Hindlimb muscle (tissue), 1 donor: ENCODE measurements around the gene LECT2. TPM values are rescaled to one million over a fixed set of nuclear protein-coding genes. Genes with fewer than 3 reads are reported as not detected.

ENCODE experiments used
- DNase-seq: peaks from one replicate; pipeline ENCODE4 v3.0.0-alpha.2; 2013
- polyA plus RNA-seq: library from polyadenylated mRNA; unstranded; fragments of 120-200 nt; gene quantifications from one replicate; pipeline ENCODE4 v1.2.1, GENCODE V29; 2013; ENCODE audit not compliant: insufficient read length

Gene LECT2
- not detected for polyA plus RNA-seq

DNA sequence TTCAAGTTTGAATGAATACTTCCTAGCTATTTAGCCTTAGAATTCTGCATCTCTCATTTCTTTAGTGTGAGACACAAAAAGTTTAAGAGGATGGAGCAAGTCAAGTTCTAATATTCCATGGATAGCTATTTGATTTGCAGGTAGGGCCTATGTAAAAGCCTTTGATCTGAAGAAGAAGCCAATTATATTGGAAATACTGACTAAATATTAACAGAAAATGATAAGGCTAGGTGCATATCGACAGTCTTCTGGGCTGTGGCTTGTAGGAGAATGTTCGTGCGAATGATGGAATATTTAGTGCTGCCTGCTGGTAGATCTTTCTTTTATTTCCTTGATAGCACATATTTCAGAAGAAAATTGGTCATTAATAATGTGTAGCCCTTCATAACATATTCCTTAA is at the start of gene LECT2:
Gene LECT2 (minus strand): TSS at position 85 of the 400 bp plus-strand sequence. CDS start 150 bp downstream, outside the sequence.
- no peak for DNase-seq

DNA sequence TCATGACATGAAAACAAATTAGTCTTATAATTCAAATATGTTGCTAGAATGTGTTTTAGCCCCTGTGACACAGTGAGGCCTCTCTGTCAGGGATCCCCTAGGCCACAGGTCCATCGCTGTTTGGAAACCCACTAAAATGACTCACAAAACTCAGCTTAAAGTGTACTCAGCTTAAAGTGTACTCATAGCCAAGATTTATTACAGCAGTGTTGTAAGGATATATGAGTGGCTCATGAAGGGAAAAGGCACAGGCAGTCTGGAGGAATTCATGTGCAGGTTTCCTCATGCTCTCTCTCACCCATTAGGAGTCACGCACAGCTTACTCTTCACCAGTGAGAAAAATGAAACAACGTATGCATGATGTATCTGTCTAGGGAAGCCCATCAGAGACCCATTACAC is 49.7 kb upstream of the LECT2 start:
- DNase-seq, result no peak

DNA sequence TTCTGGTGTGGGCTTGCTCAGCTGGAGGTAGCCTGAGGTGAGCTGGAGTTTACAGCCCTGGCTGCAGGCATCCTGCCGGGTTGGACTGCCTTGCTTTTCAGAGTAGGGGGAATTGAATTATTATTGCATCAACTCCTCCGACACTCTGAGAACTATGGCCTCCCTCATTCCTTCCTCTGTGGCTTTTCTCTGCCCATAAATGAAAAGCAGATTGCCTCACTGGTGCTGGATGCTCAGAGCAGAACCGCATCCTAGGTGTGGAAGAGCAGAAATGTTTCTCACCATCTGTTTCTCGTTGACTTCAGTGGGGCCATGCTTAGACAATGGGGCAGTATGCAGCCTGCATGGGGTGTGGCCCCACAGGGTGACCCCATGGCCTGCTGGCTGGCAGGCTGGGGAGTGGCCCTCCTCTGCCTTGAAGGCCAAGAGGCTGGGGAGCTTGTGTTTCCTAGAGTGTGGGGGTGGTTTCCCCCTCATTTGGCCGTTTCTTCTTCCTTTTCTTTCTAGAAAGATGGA is 46.7 kb upstream of the LECT2 start:
- DNase-seq, result no peak

DNA sequence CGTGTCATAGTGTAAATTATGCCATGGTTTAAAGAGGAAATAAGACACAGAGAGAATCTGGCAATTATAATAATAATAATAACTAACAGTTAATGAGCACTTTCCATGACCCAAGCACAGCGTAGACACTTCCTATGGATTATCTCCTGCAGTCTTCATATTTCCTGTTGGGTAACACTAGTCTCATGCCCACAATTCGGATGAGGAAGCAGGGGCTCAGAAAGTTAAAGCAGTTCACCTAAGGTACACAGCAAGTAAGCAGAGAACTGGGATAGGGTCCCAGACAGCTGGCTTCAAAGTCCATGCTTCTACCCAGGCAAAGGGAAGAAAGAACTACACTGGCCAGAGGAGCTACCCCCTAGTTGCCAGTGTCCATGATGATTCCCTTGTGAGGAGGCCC is 46.1 kb upstream of the LECT2 start:
- DNase-seq, result no peak

DNA sequence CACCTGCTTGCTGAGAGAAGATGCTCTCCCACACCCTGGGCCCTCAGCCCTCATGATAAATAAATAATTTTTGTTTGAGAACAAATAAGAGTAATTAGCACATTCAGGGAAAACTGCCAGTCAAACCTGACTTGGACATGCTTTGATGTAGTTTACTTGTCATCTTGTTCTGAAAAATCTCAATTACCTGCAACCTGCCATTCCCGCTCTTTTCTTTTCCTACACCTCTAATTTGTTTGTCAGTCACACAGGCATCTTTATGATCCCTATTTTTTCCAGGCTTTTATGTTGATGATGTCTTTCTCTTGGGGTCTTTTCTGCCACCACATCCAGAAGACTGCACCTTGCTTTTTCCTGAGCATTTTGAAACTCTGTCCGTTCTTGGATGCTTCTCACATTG is 45.4 kb upstream of the LECT2 start:
- no peak for DNase-seq

DNA sequence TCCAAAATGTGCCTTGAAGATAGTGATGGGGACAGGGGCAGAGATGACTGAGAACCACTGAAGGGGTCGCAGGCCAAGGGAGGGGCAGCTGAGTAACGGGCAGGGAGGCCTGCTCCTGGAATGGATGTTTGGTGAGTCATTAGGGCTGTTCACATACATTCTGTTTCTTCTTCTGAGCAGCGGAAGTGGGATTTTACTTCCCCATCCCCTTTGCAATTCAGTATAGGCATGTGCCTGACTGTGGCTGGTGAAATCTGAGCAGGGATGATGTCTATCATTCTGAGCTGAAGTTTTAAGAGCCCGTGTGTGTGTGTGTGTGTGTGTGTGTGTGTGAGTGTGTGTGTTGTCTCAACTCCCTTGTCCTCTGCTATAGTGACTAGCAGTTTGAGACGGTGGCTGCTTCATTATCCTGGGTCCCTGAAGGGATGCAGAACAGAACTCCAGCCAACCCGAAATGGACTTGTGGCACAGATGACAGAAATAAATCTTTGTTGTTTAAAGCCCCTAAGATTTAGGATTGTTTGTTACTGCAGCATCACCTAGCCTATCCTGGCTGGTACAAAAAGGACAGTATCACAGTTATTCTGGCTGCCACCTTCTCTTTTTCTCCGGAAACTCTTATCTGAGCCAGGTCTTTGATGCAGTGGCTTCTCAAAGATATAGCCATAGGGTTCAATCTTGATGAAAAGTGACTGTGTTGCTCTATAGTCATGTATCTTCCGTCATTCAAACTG is 44.8 kb upstream of the LECT2 start:
- DNase-seq, result no peak

DNA sequence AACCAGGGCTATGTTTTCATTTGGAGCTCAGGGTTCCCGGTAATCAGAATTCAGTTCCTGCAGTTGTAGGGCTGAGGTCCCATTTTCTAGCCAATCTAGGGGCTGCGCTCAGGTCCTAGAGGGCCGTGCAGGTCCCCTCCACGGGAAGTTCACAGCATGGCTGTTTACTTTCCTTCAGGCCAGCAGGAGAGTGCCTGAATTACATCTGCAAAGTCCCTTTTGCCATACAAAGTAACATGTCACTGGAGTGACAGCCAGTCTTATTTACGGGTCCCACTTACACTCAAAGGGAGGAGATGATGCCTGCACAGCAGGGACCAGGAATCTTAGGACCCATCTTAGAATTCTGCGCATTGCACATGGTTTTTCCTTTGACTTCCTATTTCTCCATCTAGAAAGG is 44.1 kb upstream of the LECT2 start:
- DNase-seq, result no peak

DNA sequence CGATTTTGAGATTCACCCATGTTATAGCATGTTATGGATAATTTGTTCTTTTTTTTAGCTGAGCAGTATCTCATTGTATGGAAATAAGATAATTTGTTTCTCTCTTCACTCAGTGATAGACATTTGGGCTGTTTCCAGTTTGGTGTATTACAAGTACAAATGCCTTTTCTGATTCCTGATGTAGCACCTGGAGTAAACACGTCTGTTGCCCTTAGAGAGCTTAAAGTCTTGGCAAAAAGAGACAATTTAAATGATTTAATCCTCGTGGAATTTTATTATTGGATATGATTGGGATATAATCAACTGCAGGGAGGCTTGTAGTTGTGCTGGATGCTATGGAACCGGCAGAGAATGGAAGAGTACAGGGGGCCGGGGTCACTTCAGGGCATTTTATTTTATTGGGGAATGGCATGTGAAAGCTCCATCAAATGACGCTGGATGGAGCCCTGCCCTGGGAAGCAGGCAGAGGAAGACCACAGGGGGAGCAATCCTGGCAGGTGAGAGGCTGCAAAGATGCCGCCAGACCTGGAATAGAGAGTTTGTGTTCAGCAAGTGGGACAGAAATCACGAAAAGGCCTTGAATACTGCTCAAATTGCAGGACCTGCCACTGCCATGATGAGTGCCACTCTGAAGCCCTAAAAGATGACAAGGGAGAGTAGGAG is 43.0 kb upstream of the LECT2 start:
- DNase-seq, result no peak

DNA sequence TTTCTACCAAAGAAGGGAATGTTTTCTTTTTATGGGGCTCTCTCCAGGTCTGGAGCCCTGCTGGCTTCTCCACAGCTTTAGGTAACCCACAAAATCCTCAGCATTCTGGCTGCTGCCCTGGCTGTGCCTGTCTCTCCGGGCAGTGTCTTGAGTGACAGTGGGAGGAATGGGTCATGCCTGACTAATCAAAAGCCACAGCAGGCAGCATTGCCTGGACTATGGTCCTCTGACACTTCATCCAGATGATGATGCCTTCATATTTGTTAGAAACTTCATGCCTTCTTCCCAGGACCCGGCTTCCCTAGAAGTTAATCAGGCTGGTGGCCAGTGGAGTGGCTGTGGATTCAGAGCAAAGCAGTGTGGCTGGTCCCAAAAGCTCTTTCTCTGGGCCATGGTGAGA is 41.8 kb upstream of the LECT2 start:
- DNase-seq, result no peak

DNA sequence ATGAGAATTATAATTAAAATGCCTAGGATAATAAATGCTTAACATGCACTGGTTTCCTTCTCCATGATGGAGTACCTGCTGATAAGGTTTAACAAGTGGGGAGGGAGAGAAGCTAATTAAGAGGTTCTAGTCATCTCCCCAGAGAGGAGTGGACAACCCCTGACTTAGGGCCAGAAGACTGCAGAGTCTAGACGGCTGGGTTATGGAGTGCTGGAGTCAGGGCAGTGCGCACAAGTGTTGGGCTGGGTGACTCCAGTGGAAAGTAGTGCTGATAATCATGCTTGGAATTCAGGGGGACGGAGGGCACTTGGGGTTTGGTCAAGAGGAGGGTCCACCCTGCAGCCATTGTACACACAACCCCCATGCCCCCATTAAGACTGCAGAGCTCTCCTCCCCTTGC is 41.2 kb upstream of the LECT2 start:
- no peak for DNase-seq

DNA sequence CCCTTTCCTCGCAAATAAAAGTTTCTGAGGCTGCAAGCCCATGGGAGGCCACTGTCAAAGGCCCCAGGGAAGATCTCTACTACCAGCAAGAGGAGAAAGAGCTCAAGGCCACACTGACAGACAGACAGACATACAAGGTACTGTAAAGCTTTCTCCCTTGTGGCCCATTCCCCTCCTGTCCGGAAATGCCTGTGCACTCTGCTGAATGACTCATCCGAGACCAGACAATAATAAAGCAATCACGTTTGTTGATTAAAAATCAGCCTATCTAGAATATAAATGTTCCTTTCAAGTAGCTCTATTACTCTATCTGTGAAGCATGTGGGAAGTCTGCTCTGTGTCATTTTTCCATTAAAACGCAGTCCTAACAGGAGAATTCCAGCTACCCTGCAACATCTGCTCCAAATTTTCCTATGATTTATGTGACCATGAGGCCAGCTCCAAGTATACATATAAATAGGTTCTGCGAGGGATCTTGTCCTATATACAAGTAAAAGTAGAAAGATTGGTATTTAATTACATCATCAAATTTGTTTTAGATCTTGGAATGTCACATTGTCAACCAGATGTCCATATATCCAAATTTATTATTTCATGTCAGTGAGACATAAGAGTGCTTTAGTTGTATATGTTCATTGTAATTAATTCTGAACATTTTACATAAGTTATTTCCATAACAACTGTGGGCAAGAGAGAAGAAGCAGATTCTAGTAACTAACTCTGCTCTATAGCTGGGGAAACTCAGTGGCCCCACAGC is 39.3 kb upstream of the LECT2 start:
- DNase-seq, result peak; percentile 78

DNA sequence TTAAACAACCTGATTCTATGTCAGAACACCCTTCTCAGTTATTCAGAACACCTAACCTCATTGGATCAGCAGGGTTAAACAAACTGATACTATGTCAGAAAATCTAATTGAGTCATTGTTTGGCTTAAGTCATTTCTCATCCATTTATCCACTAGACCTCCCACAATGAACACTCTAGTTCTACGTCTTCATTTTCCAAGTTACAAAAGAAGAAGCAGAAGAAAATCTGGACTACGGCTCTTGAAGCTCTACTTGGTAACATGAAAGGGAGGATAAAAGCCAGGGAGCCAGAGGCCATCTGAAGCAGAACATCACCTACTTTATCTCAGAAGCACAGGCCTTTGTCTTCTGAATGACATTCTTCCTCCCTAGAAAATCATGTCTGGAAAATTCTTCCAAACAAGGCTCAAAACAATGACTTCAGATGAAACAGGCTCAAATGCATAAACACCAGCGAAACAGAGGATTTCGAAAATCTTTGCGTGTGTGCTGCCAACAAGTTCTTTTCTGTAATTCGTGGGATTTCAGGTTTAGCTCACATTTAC is 38.6 kb upstream of the LECT2 start:
- no peak for DNase-seq

DNA sequence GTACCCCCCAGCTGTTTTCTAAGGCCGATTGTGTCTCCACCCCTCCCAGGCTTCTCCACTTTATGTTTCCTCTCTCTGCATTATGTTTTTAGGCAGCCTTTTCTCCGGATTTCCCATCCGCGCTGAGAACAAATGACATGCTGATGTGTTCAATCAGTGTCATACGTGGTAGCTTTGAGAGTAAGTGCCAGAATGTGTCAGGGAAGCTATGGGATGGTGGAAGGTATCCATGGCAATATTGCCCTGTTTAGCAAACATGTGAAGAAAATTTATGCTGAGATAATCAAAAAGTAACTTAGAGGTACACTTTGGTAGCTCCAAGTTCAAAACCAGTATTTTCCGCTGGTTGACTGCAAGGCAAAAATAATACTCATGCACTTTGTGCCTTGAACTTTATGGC is 36.6 kb upstream of the LECT2 start:
- no peak for DNase-seq

DNA sequence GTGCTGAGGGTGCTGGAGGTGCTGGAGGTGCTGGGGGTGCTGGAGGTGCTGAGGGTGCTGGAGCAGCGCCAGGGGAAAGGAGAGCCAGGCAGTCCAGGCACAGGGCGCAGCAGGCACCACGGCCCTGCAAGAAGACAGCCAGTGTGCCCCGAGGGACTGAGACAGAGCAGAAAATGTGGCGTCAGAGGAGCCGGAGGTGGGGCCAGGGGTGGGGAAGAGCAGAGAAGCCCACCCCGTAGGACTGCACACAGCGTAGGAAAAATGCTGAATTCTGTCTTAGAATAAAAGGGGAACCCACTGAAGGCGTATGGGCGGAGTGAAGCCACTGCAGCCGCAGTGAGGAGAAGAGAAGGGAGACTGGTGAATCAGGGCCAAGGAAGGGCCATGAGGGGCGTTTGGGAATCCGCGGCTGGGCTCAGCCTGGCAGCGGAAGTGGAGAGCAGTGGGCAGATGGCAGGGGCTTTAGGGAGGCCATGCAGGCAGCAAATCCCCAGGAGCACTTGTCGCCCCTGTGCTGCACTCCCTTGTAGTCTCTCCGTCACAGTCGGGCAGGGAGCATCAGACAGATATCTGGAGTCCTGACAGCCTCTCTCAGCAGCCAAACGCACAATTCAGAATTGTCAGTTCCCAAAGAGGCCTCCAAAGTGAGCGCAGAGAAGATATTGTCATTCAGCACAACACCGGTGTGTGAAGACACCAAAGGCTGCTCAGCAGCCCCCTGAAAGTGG is 35.9 kb upstream of the LECT2 start:
- no peak for DNase-seq

DNA sequence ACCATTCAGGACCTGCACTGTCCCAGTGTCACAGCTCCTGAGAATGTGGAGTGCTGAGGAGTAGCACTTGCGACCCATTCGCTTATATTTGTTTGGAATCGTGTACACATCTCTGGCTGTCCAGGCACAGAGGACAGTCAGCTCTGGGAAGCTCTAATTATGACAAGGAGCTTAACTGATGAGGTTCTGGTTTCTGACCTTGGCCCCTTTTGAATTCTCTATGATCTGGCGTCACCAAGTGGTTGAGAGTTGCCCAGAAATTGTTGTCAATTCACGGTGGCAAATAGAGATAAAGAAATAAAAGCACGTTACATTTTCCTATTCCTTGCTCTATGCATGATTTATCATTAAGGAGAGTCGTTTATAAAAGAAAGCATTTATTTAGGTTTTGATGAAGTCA is 34.9 kb upstream of the LECT2 start:
- no peak for DNase-seq

DNA sequence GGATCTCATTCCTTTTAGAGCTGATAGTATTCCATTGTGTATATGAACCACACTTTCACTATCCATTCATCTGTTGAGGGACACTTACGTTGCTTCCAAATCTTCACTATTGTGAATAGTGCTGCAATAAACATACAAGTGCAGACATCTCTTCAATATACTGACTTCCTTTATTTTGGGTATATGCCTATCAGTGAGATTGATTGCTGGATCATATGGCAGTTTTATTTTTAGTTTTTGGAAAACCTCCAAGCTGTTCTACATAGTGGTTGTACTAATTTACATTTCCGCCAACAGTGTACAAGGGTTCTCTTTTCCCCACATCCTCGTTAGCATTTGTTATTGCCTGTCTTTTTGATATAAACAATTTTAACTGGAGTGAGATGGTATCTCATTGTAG is 33.8 kb upstream of the LECT2 start:
- DNase-seq, result no peak

DNA sequence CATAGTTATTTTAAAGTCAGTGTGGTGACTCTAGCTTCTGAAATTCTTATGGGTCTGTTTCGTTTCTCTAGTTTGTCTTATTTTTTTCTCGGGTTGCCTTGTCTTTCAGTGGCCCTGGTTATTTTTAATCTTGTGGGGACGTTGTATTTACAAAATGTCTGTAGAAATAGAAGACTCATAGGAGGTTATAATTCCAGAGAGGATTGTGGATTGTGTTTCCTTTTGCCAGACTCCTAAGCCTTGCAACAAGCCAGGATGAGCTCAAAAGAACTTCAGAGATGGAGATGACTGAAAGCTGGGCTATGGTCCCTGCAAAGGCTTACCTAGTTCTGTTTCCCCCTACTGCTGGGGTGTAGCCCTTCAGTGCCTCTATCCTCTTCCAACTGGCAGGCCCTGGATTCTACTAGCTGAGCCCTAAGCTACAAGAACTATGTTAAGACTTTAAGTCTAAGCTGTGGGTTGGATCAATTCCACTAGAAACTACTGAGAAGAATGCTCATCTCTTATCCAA is 32.2 kb upstream of the LECT2 start:
- DNase-seq, result no peak

DNA sequence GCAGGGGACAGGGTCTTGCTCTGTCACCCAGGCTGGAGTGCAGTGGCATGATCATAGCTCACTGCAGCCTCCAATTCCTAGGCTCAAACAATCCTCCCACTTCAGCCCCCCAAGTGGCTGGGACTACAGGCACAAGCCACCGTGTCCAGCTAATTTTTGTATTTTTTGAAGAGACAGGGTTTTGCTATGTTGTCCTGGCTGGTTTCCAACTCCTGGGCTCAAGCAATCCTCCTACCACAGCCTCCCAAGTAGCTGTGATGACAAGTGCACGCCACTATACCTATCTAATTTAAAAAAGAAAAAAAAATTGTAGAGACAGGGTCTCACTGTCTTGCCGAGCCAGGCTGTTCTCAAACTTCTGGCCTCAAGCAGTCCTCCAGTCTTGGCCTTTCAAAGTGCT is 31.6 kb upstream of the LECT2 start:
- DNase-seq, result no peak

DNA sequence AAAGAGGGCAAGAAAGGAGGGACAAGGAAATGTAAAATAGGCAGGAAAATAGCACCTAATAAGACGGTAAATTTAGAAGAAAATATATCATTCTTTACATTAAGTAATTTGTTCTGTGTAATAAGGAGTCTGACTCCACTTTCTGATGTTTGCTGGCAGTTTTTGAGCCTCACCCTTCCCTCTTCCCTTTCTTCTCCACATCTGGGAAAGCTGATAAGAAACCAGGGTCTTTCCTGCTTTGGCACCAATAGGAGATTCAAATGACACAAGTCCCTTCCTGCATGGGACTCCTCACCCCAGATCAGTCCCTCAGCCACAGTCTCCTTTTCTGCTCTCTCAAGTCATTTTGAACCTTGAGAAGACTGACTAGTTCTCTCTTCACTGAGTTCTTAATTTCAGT is 31.2 kb upstream of the LECT2 start:
- no peak for DNase-seq

DNA sequence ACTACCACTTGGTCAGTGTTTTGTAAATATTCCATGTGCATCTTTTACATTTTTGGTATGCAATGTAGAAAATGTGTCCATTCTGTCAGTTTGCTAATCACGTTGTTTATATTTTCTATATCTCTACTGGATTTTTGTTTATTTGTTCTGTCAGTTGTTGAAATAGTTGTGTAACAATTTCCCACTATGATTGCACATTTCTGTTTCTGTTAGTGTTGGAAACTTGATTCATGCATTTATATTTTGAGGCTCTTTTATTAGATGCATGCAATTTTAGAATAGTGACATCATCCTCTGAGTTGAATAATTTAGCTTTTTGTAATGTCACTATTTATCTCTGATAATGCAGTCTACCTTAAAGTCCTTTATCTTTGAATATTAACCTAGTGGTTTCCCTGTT is 25.8 kb upstream of the LECT2 start:
- no peak for DNase-seq

DNA sequence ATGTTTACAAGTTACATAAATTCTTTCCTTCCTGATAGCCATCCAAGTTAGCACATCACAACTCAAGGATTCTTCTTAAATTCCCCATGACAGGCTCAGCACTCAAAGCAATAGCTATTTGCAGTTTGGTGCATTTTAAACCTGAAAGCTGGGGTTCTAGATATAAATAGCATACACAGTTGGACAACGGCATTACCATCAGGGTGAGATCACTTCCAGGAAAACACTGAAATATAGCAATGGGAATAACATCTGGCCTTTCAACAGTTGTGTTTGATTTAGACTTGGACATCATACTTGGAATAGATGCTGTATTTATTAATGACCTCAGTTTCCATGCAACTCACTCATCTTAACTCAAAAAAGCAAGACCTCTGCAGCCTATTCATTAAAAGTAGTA is 24.7 kb upstream of the LECT2 start:
- DNase-seq, result peak; percentile 90

DNA sequence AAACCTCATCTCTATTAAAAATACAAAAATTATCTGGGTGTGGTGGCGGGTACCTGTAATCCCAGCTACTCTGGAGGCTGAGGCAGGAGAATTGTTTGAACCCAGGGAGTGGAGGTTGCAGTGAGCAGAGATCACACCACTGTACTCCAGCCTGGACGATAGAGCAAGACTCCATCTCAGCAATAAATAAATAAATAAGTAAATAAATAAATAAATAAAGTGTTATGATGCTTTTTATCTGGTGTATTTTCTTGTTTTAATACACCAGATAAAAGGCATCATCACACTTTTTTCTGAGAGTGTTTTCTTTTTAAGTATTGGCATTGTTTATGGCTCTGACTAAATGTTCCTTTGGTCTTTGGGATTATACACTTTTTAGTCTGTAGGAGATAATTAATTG is 24.2 kb upstream of the LECT2 start:
- DNase-seq, result no peak
